IPS-15b (cell line): ENCODE measurements around the gene CCSER1.

Experiments used
- H3K27me3 ChIP-seq: one replicate; pipeline ENCODE4 v1.6.1; 2013; ENCODE audit warnings: low read length; ENCODE audit not compliant: control insufficient read depth, insufficient read depth
- H3K36me3 ChIP-seq: one replicate; pipeline ENCODE4 v1.6.1; 2013; ENCODE audit warnings: low read length; ENCODE audit not compliant: control insufficient read depth, insufficient read depth
- H3K4me1 ChIP-seq: one replicate; pipeline ENCODE4 v1.6.1; 2013; ENCODE audit warnings: mild to moderate bottlenecking, low read length; ENCODE audit not compliant: control insufficient read depth, insufficient read depth
- H3K4me3 ChIP-seq: one replicate; pipeline ENCODE4 v1.5.1; 2013; ENCODE audit warnings: low read depth, low read length
- H3K9ac ChIP-seq: one replicate; pipeline ENCODE4 v1.6.1; 2013; ENCODE audit warnings: low read depth, mild to moderate bottlenecking, low read length
- H3K9me3 ChIP-seq: one replicate; pipeline ENCODE4 v1.6.1; 2013; ENCODE audit warnings: mild to moderate bottlenecking, low read length; ENCODE audit not compliant: control insufficient read depth, insufficient read depth

CCSER1 gene

DNA sequence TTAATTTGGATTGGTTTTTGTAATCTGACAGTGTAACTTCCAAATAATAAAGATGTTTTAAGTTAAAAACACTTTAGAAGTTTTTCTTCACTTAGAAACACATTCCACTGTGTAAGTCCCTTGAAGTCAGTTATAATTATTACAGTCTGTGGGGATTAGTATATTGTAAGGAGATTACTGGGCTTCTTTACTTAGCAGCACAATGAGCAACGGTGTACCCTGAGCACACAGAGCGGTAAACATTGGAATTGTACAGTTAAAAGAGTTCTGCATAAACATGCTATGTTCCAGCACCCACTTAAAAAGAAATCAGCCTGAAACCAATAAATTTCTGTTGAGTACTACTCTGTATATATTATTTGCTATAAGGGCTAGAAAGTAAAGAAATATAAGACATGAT, 44.3 kb downstream of the CCSER1 start:
- no peak overlapping the region for H3K4me3 ChIP-seq
- no peaks in the 10 kb centered on the region for H3K4me1 ChIP-seq

DNA sequence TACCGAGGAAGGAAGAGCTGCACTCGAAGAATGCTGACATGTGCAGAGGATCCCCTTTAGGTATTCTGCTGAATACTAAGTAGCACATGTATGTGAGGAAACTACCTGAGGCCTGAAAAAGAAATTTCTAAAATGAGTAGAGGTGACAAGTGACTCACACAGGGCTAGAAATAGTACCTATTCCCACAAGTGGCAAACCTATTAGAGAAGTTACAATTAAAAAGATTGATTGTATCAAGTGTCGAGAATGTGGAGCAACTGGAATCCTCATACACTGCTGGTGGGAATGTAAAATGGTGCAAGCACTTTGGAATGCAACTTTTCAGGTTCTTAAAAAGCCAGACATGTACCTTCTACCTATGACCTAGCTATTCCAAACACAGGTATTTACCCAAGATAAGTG, 47.4 kb downstream of the CCSER1 start:
- H3K4me3 ChIP-seq: no peak overlapping the region

More for the DNA sequence above, 44.3 kb downstream of the CCSER1 start:
- H3K36me3 ChIP-seq: no peaks in the 10 kb centered on the region
- H3K27me3 ChIP-seq: no peaks in the 10 kb centered on the region
- no peaks in the 10 kb centered on the region for H3K9me3 ChIP-seq
- no peak overlapping the region for H3K9ac ChIP-seq

DNA sequence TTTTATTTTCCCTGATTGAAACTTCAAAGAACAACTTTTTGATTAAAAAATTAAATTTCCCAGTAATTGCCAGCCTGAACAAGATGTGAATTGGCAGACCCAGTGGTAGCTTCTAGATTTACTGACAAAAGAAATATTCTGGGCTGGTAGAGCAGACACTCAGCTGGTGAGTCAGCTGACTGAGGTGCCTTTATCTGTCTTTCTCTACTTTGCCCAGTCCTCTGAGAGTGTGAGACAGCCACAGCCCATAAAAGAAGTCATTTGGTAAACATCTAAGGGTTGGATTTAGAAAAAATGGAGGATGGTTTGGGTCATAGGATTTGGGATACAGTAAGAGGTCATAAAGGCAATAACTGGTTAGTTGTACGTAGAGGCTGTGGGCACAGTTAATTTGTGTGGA, 54.5 kb downstream of the CCSER1 start:
- Histone ChIP-seq H3K4me3 (no peak overlapping the region), H3K4me1 (peaks cover 7% of the 10 kb centered on the region), H3K27me3 (no peaks in the 10 kb centered on the region), H3K36me3 (no peaks in the 10 kb centered on the region), H3K9ac (no peak overlapping the region), H3K9me3 (no peaks in the 10 kb centered on the region)

More for the DNA sequence above, 47.4 kb downstream of the CCSER1 start:
- Histone ChIP-seq H3K36me3 (no peaks in the 10 kb centered on the region), H3K27me3 (no peaks in the 10 kb centered on the region), H3K9ac (no peak overlapping the region), H3K4me1 (no peaks in the 10 kb centered on the region), H3K9me3 (no peaks in the 10 kb centered on the region)

DNA sequence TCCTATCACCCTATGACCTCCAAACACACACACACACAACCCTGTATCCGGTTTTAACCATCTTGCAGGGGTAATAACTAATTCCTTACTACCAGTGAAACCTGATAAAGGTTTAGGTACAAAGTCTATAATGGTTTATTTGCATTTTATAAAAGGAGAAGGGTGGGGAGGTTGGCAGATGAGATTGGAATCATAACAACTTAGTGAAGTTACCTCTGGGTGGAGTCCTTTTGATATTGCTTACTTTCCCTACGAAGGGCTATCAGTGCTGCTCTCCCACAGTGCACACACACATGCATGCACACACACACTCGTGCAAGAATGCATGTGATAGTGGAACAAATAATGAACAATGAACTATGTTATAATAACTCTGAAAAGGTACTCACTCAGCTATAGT, 56.1 kb downstream of the CCSER1 start:
- Histone ChIP-seq H3K9ac (no peak overlapping the region), H3K27me3 (no peaks in the 10 kb centered on the region)

DNA sequence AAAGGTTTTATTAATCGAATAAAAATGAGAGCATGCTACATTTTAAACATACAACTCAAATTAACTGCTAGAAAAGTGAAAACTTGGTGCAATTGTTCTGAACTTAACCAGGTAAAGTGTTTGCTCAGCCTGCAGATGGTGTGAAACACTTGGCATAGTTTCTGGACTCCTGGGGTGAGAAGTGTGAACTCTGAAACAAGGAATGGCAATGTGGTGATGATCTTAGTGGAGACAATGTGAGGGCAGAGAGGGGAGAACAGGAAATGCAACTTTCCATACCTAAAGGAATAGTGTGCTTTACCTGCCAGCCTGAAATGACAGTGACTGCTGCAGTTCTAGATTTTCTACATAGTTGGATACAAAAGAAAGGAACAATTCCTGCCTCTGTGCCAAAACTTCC, 57.4 kb downstream of the CCSER1 start:
- Histone ChIP-seq H3K9ac (no peak overlapping the region), H3K4me3 (no peak overlapping the region), H3K4me1 (peaks cover 7% of the 10 kb centered on the region), H3K9me3 (no peaks in the 10 kb centered on the region), H3K27me3 (no peaks in the 10 kb centered on the region), H3K36me3 (no peaks in the 10 kb centered on the region)

More for the DNA sequence above, 56.1 kb downstream of the CCSER1 start:
- H3K9me3 ChIP-seq: no peaks in the 10 kb centered on the region
- no peak overlapping the region for H3K4me3 ChIP-seq
- H3K4me1 ChIP-seq: peaks cover 7% of the 10 kb centered on the region
- H3K36me3 ChIP-seq: no peaks in the 10 kb centered on the region

DNA sequence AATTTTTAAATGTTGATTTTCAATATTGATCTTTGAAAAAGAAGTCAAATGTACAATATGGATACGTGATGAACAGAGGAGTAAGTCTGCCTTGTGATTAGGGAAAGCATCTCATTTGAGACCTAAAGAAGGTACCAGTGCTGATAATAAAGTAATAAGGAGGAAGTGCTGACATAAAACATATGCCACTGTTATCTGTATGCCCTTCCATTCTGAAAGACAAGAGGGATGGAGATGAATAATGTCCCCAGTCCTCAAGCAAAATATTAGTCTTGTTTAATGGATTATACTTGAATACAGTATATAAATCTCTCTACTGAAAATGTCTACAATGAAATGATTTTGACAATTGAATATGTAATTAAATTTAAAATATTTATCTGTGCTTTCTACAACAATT, 58.2 kb downstream of the CCSER1 start:
- Histone ChIP-seq H3K27me3 (no peaks in the 10 kb centered on the region), H3K4me1 (peaks cover 7% of the 10 kb centered on the region), H3K4me3 (no peak overlapping the region), H3K9me3 (no peaks in the 10 kb centered on the region), H3K36me3 (no peaks in the 10 kb centered on the region), H3K9ac (no peak overlapping the region)

DNA sequence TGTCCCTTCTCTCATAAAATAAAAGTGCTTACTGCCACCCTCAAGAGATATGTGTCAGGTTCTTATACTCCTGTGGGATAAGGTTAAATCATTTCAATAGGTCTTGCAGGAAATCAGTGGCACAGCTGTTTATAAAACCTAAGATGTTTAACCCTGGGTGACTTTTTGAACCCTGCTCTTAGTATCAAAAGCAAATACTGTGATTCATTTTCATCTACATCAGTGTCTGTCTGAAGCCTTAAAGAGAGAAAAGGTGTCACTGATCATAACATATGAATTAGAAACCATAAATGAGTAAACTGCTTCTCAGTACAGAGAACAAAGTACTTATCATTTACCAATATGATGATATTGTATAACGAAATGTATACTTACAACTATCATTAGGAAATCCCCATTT, 59.0 kb downstream of the CCSER1 start:
- Histone ChIP-seq H3K9me3 (no peaks in the 10 kb centered on the region), H3K36me3 (no peaks in the 10 kb centered on the region), H3K9ac (no peak overlapping the region), H3K4me1 (peaks cover 9% of the 10 kb centered on the region), H3K27me3 (no peaks in the 10 kb centered on the region), H3K4me3 (no peak overlapping the region)

DNA sequence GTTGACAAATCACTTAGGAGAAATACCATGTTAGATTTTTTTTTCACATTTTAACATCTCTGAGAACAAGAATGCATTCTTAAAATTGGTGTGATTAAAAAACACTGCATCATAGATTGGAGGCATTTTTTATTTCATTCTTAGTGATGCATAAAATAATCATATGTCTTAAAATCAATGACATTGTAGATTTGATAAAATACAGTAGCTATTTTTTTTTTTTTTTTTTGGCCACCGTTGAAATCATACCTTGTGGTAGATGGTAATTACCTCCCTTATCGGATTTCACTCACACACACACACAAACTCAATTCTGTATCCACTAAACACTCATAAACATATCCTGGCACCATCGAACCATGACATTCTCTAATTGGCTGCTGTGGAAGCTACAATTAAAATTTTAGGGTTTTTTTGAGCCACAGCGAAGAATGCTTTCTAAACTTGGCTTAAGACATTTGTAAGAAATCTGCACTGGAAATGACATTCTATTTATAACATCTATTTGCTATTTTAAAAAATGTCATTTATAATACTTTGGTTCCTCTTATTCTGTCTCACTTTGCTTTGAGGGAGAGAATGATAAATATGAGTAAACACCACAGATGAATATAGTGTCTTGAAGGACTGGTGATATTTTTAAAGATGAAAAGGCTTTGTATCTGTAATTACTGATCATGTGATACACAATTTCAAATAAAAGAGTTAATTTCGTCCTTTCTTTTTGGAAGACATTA, 60.1 kb downstream of the CCSER1 start:
- H3K9ac ChIP-seq: no peak overlapping the region
- no peak overlapping the region for H3K4me3 ChIP-seq
- H3K4me1 ChIP-seq: peaks cover 9% of the 10 kb centered on the region
- no peaks in the 10 kb centered on the region for H3K36me3 ChIP-seq
- H3K27me3 ChIP-seq: no peaks in the 10 kb centered on the region
- H3K9me3 ChIP-seq: no peaks in the 10 kb centered on the region

DNA sequence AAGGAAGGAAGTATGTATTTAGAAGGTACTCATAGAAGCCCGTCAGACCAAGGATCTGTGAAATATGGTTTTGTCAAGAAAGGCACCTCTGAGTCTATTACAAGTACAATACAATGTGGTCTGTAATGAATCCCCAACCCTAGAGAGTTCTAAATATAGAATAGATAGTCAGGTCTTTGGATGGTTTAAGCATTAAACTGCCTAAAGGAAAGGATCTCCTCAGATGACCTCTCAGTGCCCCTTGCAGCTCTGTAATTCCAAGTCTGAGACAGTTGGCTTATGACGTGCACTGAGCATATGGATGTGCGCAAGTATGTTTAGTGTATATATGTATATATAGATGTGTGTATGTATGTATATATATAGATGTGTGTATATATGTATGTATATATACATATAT, 62.0 kb downstream of the CCSER1 start:
- Histone ChIP-seq H3K9ac (no peak overlapping the region), H3K36me3 (no peaks in the 10 kb centered on the region), H3K27me3 (no peaks in the 10 kb centered on the region), H3K4me1 (peaks cover 9% of the 10 kb centered on the region), H3K4me3 (no peak overlapping the region), H3K9me3 (no peaks in the 10 kb centered on the region)

DNA sequence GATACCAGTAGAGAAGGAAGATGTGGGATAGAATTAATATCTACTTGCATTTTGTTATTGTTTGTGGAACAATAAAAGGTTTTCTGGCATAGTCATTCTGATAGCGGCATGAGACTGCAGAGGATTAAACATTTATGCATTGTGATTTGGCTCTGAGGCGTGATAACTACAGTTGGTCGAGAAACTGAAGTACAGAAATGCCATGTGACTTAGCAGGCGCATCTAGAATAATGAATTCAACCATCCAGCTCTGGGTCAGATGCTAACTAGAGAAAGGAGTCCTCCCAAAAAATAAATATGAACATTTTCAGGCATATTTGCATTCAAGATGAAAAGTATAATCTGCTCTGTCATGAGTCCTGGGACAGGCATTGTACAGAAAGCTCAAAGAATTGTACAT, 62.8 kb downstream of the CCSER1 start:
- H3K36me3 ChIP-seq: no peaks in the 10 kb centered on the region
- no peak overlapping the region for H3K9ac ChIP-seq
- H3K9me3 ChIP-seq: no peaks in the 10 kb centered on the region
- H3K4me3 ChIP-seq: no peak overlapping the region
- H3K27me3 ChIP-seq: no peaks in the 10 kb centered on the region
- peaks cover 4% of the 10 kb centered on the region for H3K4me1 ChIP-seq

DNA sequence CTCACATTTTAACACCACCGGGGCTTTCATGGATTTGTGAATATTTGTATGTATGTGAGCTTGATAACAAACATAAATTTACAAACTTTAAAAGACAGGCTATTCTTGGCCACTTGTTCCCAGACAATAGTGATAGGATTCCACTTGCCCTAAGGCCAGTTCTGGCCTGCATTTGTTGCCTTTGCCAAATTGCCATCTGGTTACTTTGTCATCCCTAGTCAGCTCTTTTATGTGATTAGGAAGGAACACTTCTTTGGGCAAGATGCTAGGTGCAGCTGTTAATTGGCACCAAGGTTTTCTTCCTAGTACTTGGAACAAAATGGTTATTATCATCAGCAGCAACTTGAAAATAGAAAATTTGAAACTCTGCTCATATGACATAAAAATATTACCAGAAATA, 63.3 kb downstream of the CCSER1 start:
- H3K27me3 ChIP-seq: no peaks in the 10 kb centered on the region
- H3K36me3 ChIP-seq: no peaks in the 10 kb centered on the region
- H3K9me3 ChIP-seq: no peaks in the 10 kb centered on the region
- H3K4me1 ChIP-seq: peaks cover 2% of the 10 kb centered on the region
- H3K9ac ChIP-seq: no peak overlapping the region
- no peak overlapping the region for H3K4me3 ChIP-seq

DNA sequence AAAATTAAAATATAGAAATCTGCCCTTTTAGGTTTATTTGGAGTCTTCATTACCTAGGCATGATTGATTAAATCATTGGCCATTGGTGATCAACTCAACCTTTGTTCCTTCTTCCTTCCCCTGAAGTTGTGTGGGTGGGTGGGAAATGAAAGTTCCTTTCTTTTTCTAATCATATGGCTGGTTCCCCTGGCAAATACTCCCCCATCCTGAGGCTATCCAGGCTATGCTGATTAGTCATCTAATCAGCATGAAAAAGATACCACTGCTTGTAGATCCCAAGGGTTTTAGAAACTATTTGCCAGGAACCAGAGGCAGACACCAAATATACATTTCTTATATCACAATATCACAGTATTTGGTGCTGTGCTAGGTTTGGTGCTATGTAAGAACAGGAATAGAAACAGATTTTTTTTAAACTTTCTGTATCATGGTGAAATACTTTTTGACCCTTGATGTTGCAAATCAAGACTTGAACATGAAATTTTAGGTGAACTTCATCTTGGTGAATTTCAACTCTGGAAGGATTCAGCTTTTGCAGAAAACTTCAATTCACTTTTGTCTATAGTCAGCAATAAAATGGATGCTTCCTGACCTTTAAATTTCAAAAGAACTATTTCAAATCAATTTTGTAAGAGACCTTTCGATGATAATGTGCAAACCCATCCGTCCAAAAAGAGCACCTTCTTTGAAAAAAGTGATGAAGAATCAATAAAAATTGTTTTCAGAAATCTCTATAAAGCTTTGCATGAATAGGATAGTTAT, 71.1 kb downstream of the CCSER1 start:
- Histone ChIP-seq H3K4me1 (peaks cover 9% of the 10 kb centered on the region), H3K4me3 (no peak overlapping the region), H3K27me3 (no peaks in the 10 kb centered on the region), H3K9me3 (no peaks in the 10 kb centered on the region), H3K36me3 (no peaks in the 10 kb centered on the region), H3K9ac (no peak overlapping the region)
